ENCODE data around the gene TSPAN11. TPM values are rescaled to one million over a fixed set of nuclear protein-coding genes. Genes with fewer than 3 reads are reported as not detected.

The TSPAN11 gene
- total and polyA plus RNA-seq, 2 of the 4 experiments (the other 2 are of a cell fraction), result 0.18 to 0.26 TPM

GRCh38 chr12:30914986-30915591, 11.5 kb upstream of the TSPAN11 start:
- H3K9ac ChIP-seq (ENCODE audit: low read depth, low read length), result no peak overlapping the region
- peaks cover 5% of the 10 kb centered on the region; the same call in 1 of the 2 replicates for H3K27me3 ChIP-seq (ENCODE audit: control insufficient read depth, insufficient read depth, low read length)
- no peak overlapping the region for H2AK5ac ChIP-seq (ENCODE audit: low read depth, low read length)
- no peak overlapping the region for H4K5ac ChIP-seq (ENCODE audit: low read depth, low read length)
- H3K9me3 ChIP-seq (ENCODE audit: control insufficient read depth, insufficient read depth, low read length), result no peaks in the 10 kb centered on the region
- ATAC-seq (ENCODE audit: low read depth) (no peak), DNase-seq (no peak)
- CTCF ChIA-PET, result no interaction called here
- H3K18ac ChIP-seq (ENCODE audit: low read depth, low read length), result no peak overlapping the region
- H4K91ac ChIP-seq (ENCODE audit: insufficient read depth, low read depth, low read length), result no peak overlapping the region
- no peak overlapping the region for H3K4me2 ChIP-seq (ENCODE audit: low read depth, low read length)
- BruUV-seq (replicated peaks), result no TSS peak
- in situ Hi-C loops (cut with MboI; ENCODE audit: low sequenced_read_pairs) (no loop called here), intact Hi-C loops (cut with micrococcal nuclease) (no loop called here), dilution Hi-C loops (cut with HindIII; ENCODE audit: low sequenced_read_pairs, unreplicated experiment) (no loop called here)
- H2BK120ac ChIP-seq (ENCODE audit: low read depth, low read length), result no peak overlapping the region
- POLR2A ChIA-PET (ENCODE audit: unreplicated experiment), result no interaction called here
- no peaks in the 10 kb centered on the region; the same call in 1 of the 2 replicates for H3K4me1 ChIP-seq (ENCODE audit: control insufficient read depth, insufficient read depth, low read length)
- H3K56ac ChIP-seq (ENCODE audit: extremely low read depth, insufficient read depth, low read length), result no peak overlapping the region
- no peak overlapping the region for H3K4me3 ChIP-seq (ENCODE audit: insufficient read depth, low read depth, low read length)
- no peak overlapping the region for H3K23ac ChIP-seq (ENCODE audit: low read depth, low read length)
- no peaks in the 10 kb centered on the region for H3K79me1 ChIP-seq (ENCODE audit: low read depth in 1 of 2, low read length in 2 of 2)
- H3K14ac ChIP-seq (replicated peaks; ENCODE audit: low read depth, low read length), result no peak overlapping the region
- H3K36me3 ChIP-seq (ENCODE audit: control insufficient read depth, insufficient read depth, low read length), result no peaks in the 10 kb centered on the region
- no peak overlapping the region for H3K27ac ChIP-seq (ENCODE audit: insufficient read depth, low read length)
- no peaks in the 10 kb centered on the region for H4K20me1 ChIP-seq (ENCODE audit: insufficient read depth, low read length)
- no peak overlapping the region for H2AK9ac ChIP-seq (replicated peaks; ENCODE audit: low read depth, low read length, poor library complexity)
- H2BK20ac ChIP-seq (ENCODE audit: low read depth, low read length), result no peak overlapping the region
- H2BK15ac ChIP-seq (ENCODE audit: low read depth, low read length), result no peak overlapping the region
- H2AFZ ChIP-seq (replicated peaks; ENCODE audit: low read length, poor library complexity), result no peak overlapping the region
- no peaks in the 10 kb centered on the region for H3K9me1 ChIP-seq (ENCODE audit: insufficient read depth, low read length)
- TF ChIP-seq POLR2A (IDR thresholded peaks at IDR 0.05; ENCODE audit: low read depth, low read length) (no peak), RFX5 (IDR thresholded peaks at IDR 0.05; ENCODE audit: low read depth, low read length) (no peak), RAD21 (IDR thresholded peaks at IDR 0.05; ENCODE audit: low read length) (no peak), CHD1 (IDR thresholded peaks at IDR 0.05; ENCODE audit: low read depth, low read length) (no peak), NFE2L2 (IDR thresholded peaks at IDR 0.05; ENCODE audit: low read depth, low read length) (no peak), CEBPB (IDR thresholded peaks at IDR 0.05; ENCODE audit: low read depth, low read length) (no peak), RCOR1 (IDR thresholded peaks at IDR 0.05; ENCODE audit: insufficient replicate concordance, low read length) (no peak), CTCF (conservative IDR thresholded peaks at IDR 0.05; ENCODE audit: low read depth, low read length) (no peak), MAFK (IDR thresholded peaks at IDR 0.05; ENCODE audit: low read depth, low read length) (no peak), FOS (IDR thresholded peaks at IDR 0.05; ENCODE audit: low read depth, low read length) (no peak), ELK1 (IDR thresholded peaks at IDR 0.05; ENCODE audit: borderline replicate concordance, low read depth, low read length) (no peak), USF2 (IDR thresholded peaks at IDR 0.05; ENCODE audit: low read depth, low read length) (no peak)
- no peak overlapping the region for H3K4ac ChIP-seq (ENCODE audit: low read depth, low read length)
- H4K8ac ChIP-seq (ENCODE audit: low read depth in 2 of 2, low read length in 2 of 2), result no peak overlapping the region
- H2BK5ac ChIP-seq (ENCODE audit: low read depth, low read length, poor library complexity, severe bottlenecking), result no peak overlapping the region
- 94% methylated on average over 5 of the region's 9 CpGs; no CpG with 5 or more reads in 1 of the 2 experiments for whole genome bisulfite sequencing, 2 experiments (ENCODE audit: extremely low coverage in 2 of 2, insufficient read length in 1 of 2)

Data from IMR-90 (cell line).